Liver (tissue), 9 donors: ENCODE data around the gene PLB1. TPM values are rescaled to one million over a fixed set of nuclear protein-coding genes. Genes with fewer than 3 reads are reported as not detected.
"Not testable (repeated sequence)": the region's sequence is repeated elsewhere in the genome, so short reads cannot be mapped to it uniquely, and the experiment has no call there.

Experiments used
- DNase-seq: peaks from one replicate; pipeline ENCODE4 v3.0.0-alpha.2; 2017; ENCODE audit warnings: low spot score
- H3K27ac ChIP-seq, 2 donors: one replicate each; pipeline ENCODE4 v1.7.0; 2013; ENCODE audit warnings: inconsistent platforms in 2 of 2, low read length in 2 of 2, control low read depth in 1 of 2, low read depth in 1 of 2, mild to moderate bottlenecking in 1 of 2
- H3K27me3 ChIP-seq, 4 donors: one replicate each; pipeline versions ENCODE4 v1.6.1 to v1.7.0; 2013; ENCODE audit warnings: low read length in 3 of 4, inconsistent platforms in 1 of 4, mild to moderate bottlenecking in 1 of 4, moderate library complexity in 1 of 4; ENCODE audit not compliant: control insufficient read depth in 4 of 4, insufficient read depth in 4 of 4
- H3K36me3 ChIP-seq, 4 donors: one replicate each; pipeline versions ENCODE4 v1.6.1 to v1.7.0; 2013; ENCODE audit warnings: low read length in 3 of 4, mild to moderate bottlenecking in 3 of 4, low read depth in 1 of 4, moderate library complexity in 1 of 4; ENCODE audit not compliant: control insufficient read depth in 4 of 4, insufficient read depth in 3 of 4
- H3K4me1 ChIP-seq, 4 donors: one replicate each; pipeline versions ENCODE4 v1.6.1 to v1.7.0; 2013; ENCODE audit warnings: low read length in 3 of 4, mild to moderate bottlenecking in 3 of 4, moderate library complexity in 1 of 4; ENCODE audit not compliant: control insufficient read depth in 4 of 4, insufficient read depth in 4 of 4
- H3K4me3 ChIP-seq, 3 donors: one replicate each; pipeline versions ENCODE4 v1.6.1 to v1.7.0; 2013; ENCODE audit warnings: low read length in 3 of 3, control low read depth in 1 of 3, low read depth in 1 of 3, mild to moderate bottlenecking in 1 of 3
- H3K9ac ChIP-seq, 2 donors: one replicate each; pipeline ENCODE4 v1.7.0; 2013; ENCODE audit warnings: low read length in 2 of 2, mild to moderate bottlenecking in 2 of 2, moderate library complexity in 2 of 2, control low read depth in 1 of 2, low read depth in 1 of 2
- H3K9me3 ChIP-seq, 4 donors: one replicate each; pipeline versions ENCODE4 v1.6.1 to v1.7.0; 2013; ENCODE audit warnings: low read length in 3 of 4; ENCODE audit not compliant: control insufficient read depth in 4 of 4
- ATF3 ChIP-seq: IDR thresholded peaks from 2 replicates; pipeline ENCODE4 v1.6.1; 2016; ENCODE audit warnings: antibody characterized with exemption
- CTCF ChIP-seq: fragments of 150-350 bp; IDR thresholded peaks from 2 replicates; pipeline ENCODE4 v1.5.1; 2017; ENCODE audit warnings: improper control_type of control experiment, low read depth, low read length; ENCODE audit not compliant: missing input control
- EGR1 ChIP-seq, 2 donors: IDR thresholded peaks; 2 replicates each; pipeline ENCODE4 v1.6.1; 2016 to 2018; ENCODE audit warnings: antibody characterized with exemption in 2 of 2, low read depth in 2 of 2
- FOXA1 ChIP-seq: IDR thresholded peaks from 2 replicates; pipeline ENCODE4 v1.6.1; 2016; ENCODE audit warnings: antibody characterized with exemption
- FOXA2 ChIP-seq: IDR thresholded peaks from 2 replicates; pipeline ENCODE4 v1.6.1; 2016; ENCODE audit warnings: antibody characterized with exemption
- GABPA ChIP-seq, 2 donors: IDR thresholded peaks in 1 of 2; conservative IDR thresholded peaks in 1 of 2; 2 replicates each; pipeline ENCODE4 v1.6.1; 2016; ENCODE audit warnings: antibody characterized with exemption in 2 of 2, mild to moderate bottlenecking in 1 of 2, moderate library complexity in 1 of 2
- HNF4A ChIP-seq, 2 donors: conservative IDR thresholded peaks; 2 replicates each; pipeline ENCODE4 v1.6.1; 2016; ENCODE audit warnings: antibody characterized with exemption in 2 of 2, mild to moderate bottlenecking in 2 of 2
- JUND ChIP-seq, 2 donors: IDR thresholded peaks; 2 replicates each; pipeline ENCODE4 v1.6.1; 2016; ENCODE audit warnings: antibody characterized with exemption in 2 of 2
- MAX ChIP-seq: IDR thresholded peaks from 2 replicates; pipeline ENCODE4 v1.6.1; 2016; ENCODE audit warnings: antibody characterized with exemption
- RAD21 ChIP-seq, 2 donors: IDR thresholded peaks; 2 replicates each; pipeline ENCODE4 v1.6.1; 2016; ENCODE audit warnings: antibody characterized with exemption in 2 of 2, mild to moderate bottlenecking in 2 of 2
- RXRA ChIP-seq, 2 donors: IDR thresholded peaks; 2 replicates each; pipeline ENCODE4 v1.6.1; 2017 to 2018; ENCODE audit warnings: antibody characterized with exemption in 2 of 2, mild to moderate bottlenecking in 1 of 2
- SP1 ChIP-seq: IDR thresholded peaks from 2 replicates; pipeline ENCODE4 v1.6.1; 2018; ENCODE audit warnings: antibody characterized with exemption, mild to moderate bottlenecking
- TAF1 ChIP-seq: conservative IDR thresholded peaks from 2 replicates; pipeline ENCODE4 v1.6.1; 2016; ENCODE audit warnings: antibody characterized with exemption, mild to moderate bottlenecking
- ZBTB33 ChIP-seq: IDR thresholded peaks from 2 replicates; pipeline ENCODE4 v1.6.1; 2016; ENCODE audit warnings: antibody characterized with exemption
- WGBS: extraction: QIAGEN DNeasy Blood & Tissue Kit; methylation state at CpG from one replicate; pipeline ENCODE4 v1.1.7; 2013; 5-methylcytosine and 5-hydroxymethylcytosine counted together
- polyA plus RNA-seq, 2 donors: library from polyadenylated mRNA; stranded (reverse) in 1 of 2; unstranded in 1 of 2; fragments of 200-250 nt in 1 of 2; fragments of >200 nt in 1 of 2; fragmentation: Nextera tagmentation in 1 of 2; extraction: Ambion mirVana in 1 of 2; gene quantifications; one replicate each; pipeline versions ENCODE4 v1.2.1 to v1.2.3, GENCODE V29; 2013 to 2015
- total RNA-seq, 2 donors: library from RNA; depleted of rRNA; stranded (reverse); fragments of >200 nt; gene quantifications; one replicate each; pipeline ENCODE4 v1.2.3, GENCODE V29; 2014
- donor health status: healthy.
- donor health status: healthy.
- donor health status: healthy.
- donor health status: healthy.
- donor health status: healthy.

The PLB1 gene
- total and polyA plus RNA-seq, 4 donors, result 0.58 to 4.5 (median 1.6) TPM

GRCh38 chr2:28471214-28471613 is 24.6 kb upstream of the PLB1 start:
- TF ChIP-seq MAX (no peak), JUND (IDR thresholded peaks at IDR 0.05) (no peak), EGR1 (IDR thresholded peaks at IDR 0.05; ENCODE audit: low read depth in 2 of 2) (no peak), RAD21 (IDR thresholded peaks at IDR 0.05) (no peak), TAF1 (no peak), RXRA (IDR thresholded peaks at IDR 0.05) (no peak), GABPA (IDR thresholded peaks at IDR 0.05 in 1 of 2, conservative IDR thresholded peaks at IDR 0.05 in 1 of 2) (no peak), SP1 (no peak), HNF4A (conservative IDR thresholded peaks at IDR 0.05) (no peak), CTCF (no peak), ZBTB33 (no peak), ATF3 (no peak)
- Histone ChIP-seq H3K36me3 (no peaks in the 10 kb centered on the region), H3K4me3 (no peak overlapping the region), H3K27ac (no peak overlapping the region), H3K4me1 (no peaks in the 10 kb centered on the region), H3K27me3 (no peaks in the 10 kb centered on the region), H3K9ac (no peak overlapping the region), H3K9me3 (no peaks in the 10 kb centered on the region)
- 87% methylated on average over 5 of the region's 5 CpGs for WGBS
- DNase-seq, result no peak

GRCh38 chr2:28471701-28472236 is 24.1 kb upstream of the PLB1 start:
- no peaks in the 10 kb centered on the region for H3K9me3 ChIP-seq
- WGBS, result 90% methylated on average over 4 of the region's 4 CpGs
- H3K9ac ChIP-seq, result no peak overlapping the region
- H3K4me3 ChIP-seq, result no peak overlapping the region
- no peak for DNase-seq
- H3K4me1 ChIP-seq, result no peaks in the 10 kb centered on the region
- no peaks in the 10 kb centered on the region for H3K27me3 ChIP-seq
- no peak overlapping the region for H3K27ac ChIP-seq
- H3K36me3 ChIP-seq, result no peaks in the 10 kb centered on the region
- TF ChIP-seq HNF4A (conservative IDR thresholded peaks at IDR 0.05) (no peak), FOXA2 (no peak), MAX (no peak), EGR1 (IDR thresholded peaks at IDR 0.05; ENCODE audit: low read depth in 2 of 2) (no peak), JUND (IDR thresholded peaks at IDR 0.05) (no peak), CTCF (no peak), RXRA (IDR thresholded peaks at IDR 0.05) (no peak), FOXA1 (no peak)

GRCh38 chr2:28472641-28473040 is 23.2 kb upstream of the PLB1 start:
- not testable (repeated sequence) for H3K36me3 ChIP-seq, H3K4me1 ChIP-seq, H3K9ac ChIP-seq, H3K9me3 ChIP-seq, H3K4me3 ChIP-seq, DNase-seq, H3K27me3 ChIP-seq, H3K27ac ChIP-seq
- WGBS, result 91% methylated on average over 20 of the region's 20 CpGs
